PC-3 (cell line): ENCODE results near the gene TMEM243. TPM values are rescaled to one million over a fixed set of nuclear protein-coding genes. Genes with fewer than 3 reads are reported as not detected.
"Not testable (repeated sequence)": the region's sequence is repeated elsewhere in the genome, so short reads cannot be mapped to it uniquely, and the experiment has no call there.

Source experiments
- ATAC-seq: fragments of 200-7000 bp; cut with Tn5 transposase; 2 replicates; pipeline ENCODE4 v1.9.1; 2020; ENCODE audit warnings: mild to moderate bottlenecking, moderate library complexity
- BruUV-seq: library from RNA; stranded (reverse); fragments of 400-500 nt; replicated peaks from 2 replicates; lab custom pipeline; 2021; lab: Mats Ljungman, UMichigan
- CTCF ChIA-PET: fragments of 300-600 bp; sonication (Branson Sonifier 250); formaldehyde crosslinking; loops from one replicate; lab custom pipeline; 2022; ENCODE audit warnings: antibody characterized with exemption; lab: Charles Lee
- POLR2A ChIA-PET: fragments of 300-600 bp; sonication (Branson Sonifier 250); formaldehyde crosslinking; loops from one replicate; lab custom pipeline; 2022; ENCODE audit warnings: antibody characterized with exemption; ENCODE audit not compliant: unreplicated experiment; lab: Charles Lee
- DNase-seq: peaks from one replicate; pipeline ENCODE4 v3.0.0-alpha.2; 2015
- H2AFZ ChIP-seq: fragments of 300-600 bp; sonication (generic); 2 replicates; pipeline ENCODE4 v1.6.0; 2016; ENCODE audit warnings: antibody characterized with exemption, low read length
- H3F3A ChIP-seq: fragments of 300-600 bp; sonication (generic); one replicate; pipeline ENCODE4 v1.6.0; 2017; ENCODE audit warnings: antibody characterized with exemption, low read length, control low read depth, mild to moderate bottlenecking; ENCODE audit not compliant: unreplicated experiment
- H3K27ac ChIP-seq: fragments of 300-600 bp; sonication (generic); 2 replicates; pipeline ENCODE4 v1.5.1; 2016; ENCODE audit warnings: mild to moderate bottlenecking, low read length
- H3K27me3 ChIP-seq: fragments of 300-600 bp; sonication (generic); 2 replicates; pipeline ENCODE4 v1.6.1; 2016; ENCODE audit warnings: low read length, mixed read lengths
- H3K36me3 ChIP-seq: fragments of 300-600 bp; sonication (generic); 2 replicates; pipeline ENCODE4 v1.6.1; 2016; ENCODE audit warnings: low read depth, mixed run types, low read length, mixed read lengths
- H3K4me1 ChIP-seq: fragments of 300-600 bp; sonication (generic); 2 replicates; pipeline ENCODE4 v1.5.1; 2016; ENCODE audit warnings: low read length; ENCODE audit not compliant: insufficient read depth
- H3K4me2 ChIP-seq: fragments of 300-600 bp; sonication (generic); 2 replicates; pipeline ENCODE4 v1.6.0; 2016; ENCODE audit warnings: low read length
- H3K4me3 ChIP-seq: fragments of 300-600 bp; sonication (generic); 2 replicates; pipeline ENCODE4 v1.5.1; 2016; ENCODE audit warnings: mild to moderate bottlenecking, low read length, mixed read lengths
- H3K79me2 ChIP-seq: fragments of 300-600 bp; sonication (generic); 2 replicates; pipeline ENCODE4 v1.6.1; 2017; ENCODE audit warnings: low read length, mixed read lengths
- H3K9ac ChIP-seq: fragments of 300-600 bp; sonication (generic); 2 replicates; pipeline ENCODE4 v1.6.0; 2016; ENCODE audit warnings: mild to moderate bottlenecking, low read length
- H3K9me2 ChIP-seq: fragments of 300-600 bp; sonication (generic); replicated peaks from 2 replicates; pipeline ENCODE4 v1.6.1; 2016; ENCODE audit warnings: mixed run types, low read length, mixed read lengths
- H3K9me3 ChIP-seq: fragments of 300-600 bp; sonication (generic); 2 replicates; pipeline ENCODE4 v1.6.1; 2016; ENCODE audit warnings: low read length, mixed read lengths
- H4K20me1 ChIP-seq: fragments of 300-600 bp; sonication (generic); 2 replicates; pipeline ENCODE4 v1.6.1; 2016; ENCODE audit warnings: low read length, mixed read lengths
- EZH2 ChIP-seq: fragments of 300-600 bp; sonication (generic); IDR thresholded peaks from one replicate; pipeline ENCODE4 v1.6.1; 2017; ENCODE audit warnings: antibody characterized with exemption, mild to moderate bottlenecking, low read length; ENCODE audit not compliant: unreplicated experiment
- EZH2phosphoT487 ChIP-seq: fragments of 300-600 bp; sonication (generic); IDR thresholded peaks from 2 replicates; pipeline ENCODE4 v1.6.1; 2018; ENCODE audit warnings: mild to moderate bottlenecking, antibody characterized with exemption, low read length, borderline replicate concordance
- intact Hi-C: fragments of 100-400 bp; cut with micrococcal nuclease; formaldehyde crosslinking; loops from 2 replicates; pipeline ENCODE4 v1.9.0; 2023
- total RNA-seq: library from RNA; depleted of rRNA; stranded (reverse); fragments of >200 nt; gene quantifications from 2 replicates; pipeline ENCODE4 v1.2.3, GENCODE V29; 2014
- TF ChIP-seq, protein P1 (sequence below): fragments of 300-600 bp; sonication (generic); conservative IDR thresholded peaks from 2 replicates; pipeline ENCODE4 v1.5.1; 2017; ENCODE audit warnings: antibody characterized with exemption, low read depth, mild to moderate bottlenecking, low read length

The TMEM243 gene
- total RNA-seq, 1 experiment from 2014 or later = 16.6 TPM

DNA sequence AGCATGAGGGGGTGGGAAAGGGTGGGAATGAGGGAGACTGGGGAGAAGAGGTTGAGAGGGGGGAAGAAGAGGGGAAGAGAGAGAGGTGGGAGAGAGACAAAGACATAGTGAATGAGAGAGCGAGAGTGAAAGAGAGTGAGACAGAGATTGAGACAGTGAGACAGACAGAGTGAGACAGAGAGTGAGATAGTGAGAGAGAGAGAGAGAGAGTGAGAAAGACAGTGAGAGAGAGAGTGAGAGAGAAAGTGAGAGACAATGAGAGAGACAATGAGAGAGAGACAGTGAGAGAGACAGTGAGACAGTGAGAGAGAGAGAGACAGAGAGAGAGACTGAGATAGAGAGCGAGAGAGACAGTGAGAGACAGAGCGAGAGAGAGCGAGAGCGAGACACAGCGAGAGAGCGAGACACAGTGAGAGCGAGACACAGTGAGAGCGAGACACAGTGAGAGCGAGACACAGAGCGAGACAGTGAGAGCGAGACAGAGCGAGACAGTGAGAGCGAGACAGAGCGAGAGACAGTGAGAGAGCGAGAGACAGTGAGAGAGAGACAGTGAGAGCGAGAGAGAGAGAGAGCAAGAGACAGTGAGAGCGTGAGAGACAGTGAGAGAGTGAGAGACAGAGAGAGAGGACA lies 10.1 kb downstream of the TMEM243 start:
- Histone ChIP-seq H3K36me3 (peaks cover 13% of the 10 kb centered on the region), H3K27me3 (no peaks in the 10 kb centered on the region), H2AFZ (no peak overlapping the region), H3K9ac (no peak overlapping the region), H3F3A (peaks cover 3% of the 10 kb centered on the region), H3K9me3 (peaks cover 9% of the 10 kb centered on the region; the same call in 1 of the 2 replicates), H3K9me2 (no peaks in the 10 kb centered on the region), H3K4me3 (no peak overlapping the region), H3K4me2 (no peak overlapping the region), H3K4me1 (peaks cover 4% of the 10 kb centered on the region; the same call in 1 of the 2 replicates), H3K27ac (no peak overlapping the region), H4K20me1 (no peaks in the 10 kb centered on the region), H3K79me2 (peaks cover 8% of the 10 kb centered on the region; the same call in 1 of the 2 replicates)
- TF ChIP-seq, protein P1, sequence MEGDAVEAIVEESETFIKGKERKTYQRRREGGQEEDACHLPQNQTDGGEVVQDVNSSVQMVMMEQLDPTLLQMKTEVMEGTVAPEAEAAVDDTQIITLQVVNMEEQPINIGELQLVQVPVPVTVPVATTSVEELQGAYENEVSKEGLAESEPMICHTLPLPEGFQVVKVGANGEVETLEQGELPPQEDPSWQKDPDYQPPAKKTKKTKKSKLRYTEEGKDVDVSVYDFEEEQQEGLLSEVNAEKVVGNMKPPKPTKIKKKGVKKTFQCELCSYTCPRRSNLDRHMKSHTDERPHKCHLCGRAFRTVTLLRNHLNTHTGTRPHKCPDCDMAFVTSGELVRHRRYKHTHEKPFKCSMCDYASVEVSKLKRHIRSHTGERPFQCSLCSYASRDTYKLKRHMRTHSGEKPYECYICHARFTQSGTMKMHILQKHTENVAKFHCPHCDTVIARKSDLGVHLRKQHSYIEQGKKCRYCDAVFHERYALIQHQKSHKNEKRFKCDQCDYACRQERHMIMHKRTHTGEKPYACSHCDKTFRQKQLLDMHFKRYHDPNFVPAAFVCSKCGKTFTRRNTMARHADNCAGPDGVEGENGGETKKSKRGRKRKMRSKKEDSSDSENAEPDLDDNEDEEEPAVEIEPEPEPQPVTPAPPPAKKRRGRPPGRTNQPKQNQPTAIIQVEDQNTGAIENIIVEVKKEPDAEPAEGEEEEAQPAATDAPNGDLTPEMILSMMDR = no peak
- TF ChIP-seq EZH2 (no peak), EZH2phosphoT487 (no peak)
- ATAC-seq = no peak
- BruUV-seq = no TSS peak
- POLR2A ChIA-PET = no interaction called here
- no peak for DNase-seq
- intact Hi-C loops = no loop called here
- CTCF ChIA-PET = no interaction called here

DNA sequence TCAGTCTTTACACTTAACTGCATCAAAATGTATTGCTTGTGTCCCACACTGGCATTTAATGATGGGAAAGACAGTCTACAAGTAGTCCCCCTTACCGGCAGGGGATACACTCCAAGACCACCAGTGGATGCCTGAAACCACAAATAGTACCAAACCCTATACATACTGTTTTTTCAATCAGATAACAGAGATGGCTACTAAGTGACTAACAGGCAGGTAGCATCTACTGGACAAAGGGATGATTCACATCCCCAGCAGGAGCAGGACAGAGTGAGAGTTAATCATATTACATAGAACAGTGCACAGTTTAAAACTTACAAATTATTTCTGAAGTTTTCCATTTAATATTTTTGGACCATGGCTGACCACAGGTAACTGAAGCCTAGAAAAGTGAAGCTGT lies 13.2 kb downstream of the TMEM243 start:
- H3K27me3 ChIP-seq = no peaks in the 10 kb centered on the region
- CTCF ChIA-PET = no interaction called here
- POLR2A ChIA-PET = no interaction called here

DNA sequence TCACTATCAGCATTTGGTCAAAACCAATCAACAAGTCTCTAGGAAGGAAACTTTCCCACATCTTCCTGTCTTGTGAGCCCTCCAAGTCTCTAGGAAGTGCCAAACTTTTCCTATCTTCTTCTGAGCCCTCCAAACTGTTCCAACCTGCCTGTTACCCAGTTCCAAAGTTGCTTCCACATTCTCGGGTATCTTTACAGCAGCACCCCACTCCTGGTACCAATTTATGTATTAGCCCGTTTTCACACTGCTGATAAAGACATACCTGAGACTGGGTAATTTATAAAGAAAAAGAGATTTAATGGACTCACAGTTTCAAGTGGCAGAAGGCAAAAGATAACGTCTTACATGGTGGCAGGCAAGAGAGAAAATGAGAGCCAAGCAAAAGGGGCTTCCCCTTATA lies 13.8 kb downstream of the TMEM243 start:
- H3K9me2 ChIP-seq, intact Hi-C loops, BruUV-seq, H4K20me1 ChIP-seq, POLR2A ChIA-PET, H3K9ac ChIP-seq, H3K4me2 ChIP-seq, H3F3A ChIP-seq, CTCF ChIA-PET, H3K27ac ChIP-seq, H2AFZ ChIP-seq, H3K27me3 ChIP-seq, DNase-seq, H3K4me3 ChIP-seq, H3K4me1 ChIP-seq, ATAC-seq: not testable (repeated sequence)
- Histone ChIP-seq H3K79me2 (peaks cover 14% of the 10 kb centered on the region), H3K36me3 (peaks cover 26% of the 10 kb centered on the region), H3K9me3 (peaks cover 10% of the 10 kb centered on the region; the same call in 1 of the 2 replicates)

More for the DNA sequence above, 13.2 kb downstream of the TMEM243 start:
- Histone ChIP-seq H4K20me1 (no peaks in the 10 kb centered on the region), H3K4me1 (peaks cover 4% of the 10 kb centered on the region; the same call in 1 of the 2 replicates), H3K79me2 (peaks cover 7% of the 10 kb centered on the region), H3K9me2 (no peaks in the 10 kb centered on the region), H3K4me2 (no peak overlapping the region), H3F3A (peaks cover 3% of the 10 kb centered on the region), H3K27ac (no peak overlapping the region), H3K9ac (no peak overlapping the region), H3K9me3 (peaks cover 10% of the 10 kb centered on the region; the same call in 1 of the 2 replicates), H3K4me3 (no peak overlapping the region), H3K36me3 (peaks cover 26% of the 10 kb centered on the region), H2AFZ (no peak overlapping the region)
- peak; percentile 82 for ATAC-seq
- TF ChIP-seq, protein P1 = no peak
- TF ChIP-seq EZH2phosphoT487 (no peak), EZH2 (no peak)
- BruUV-seq = no TSS peak
- peak; percentile 47 for DNase-seq
- intact Hi-C loops = no loop called here
